HG03469 (cell line): ENCODE measurements around the gene PDE4B.
A peak's percentile ranks its signal among the peaks of the same experiment; 100 is the strongest.

Experiments used
- ATAC-seq: cut with Tn5 transposase; IDR thresholded peaks from one replicate; pipeline ENCODE4 v1.9.1; 2021; ENCODE audit warnings: mild to moderate bottlenecking, moderate library complexity, moderate number of reproducible peaks; ENCODE audit not compliant: unreplicated experiment

PDE4B gene

DNA sequence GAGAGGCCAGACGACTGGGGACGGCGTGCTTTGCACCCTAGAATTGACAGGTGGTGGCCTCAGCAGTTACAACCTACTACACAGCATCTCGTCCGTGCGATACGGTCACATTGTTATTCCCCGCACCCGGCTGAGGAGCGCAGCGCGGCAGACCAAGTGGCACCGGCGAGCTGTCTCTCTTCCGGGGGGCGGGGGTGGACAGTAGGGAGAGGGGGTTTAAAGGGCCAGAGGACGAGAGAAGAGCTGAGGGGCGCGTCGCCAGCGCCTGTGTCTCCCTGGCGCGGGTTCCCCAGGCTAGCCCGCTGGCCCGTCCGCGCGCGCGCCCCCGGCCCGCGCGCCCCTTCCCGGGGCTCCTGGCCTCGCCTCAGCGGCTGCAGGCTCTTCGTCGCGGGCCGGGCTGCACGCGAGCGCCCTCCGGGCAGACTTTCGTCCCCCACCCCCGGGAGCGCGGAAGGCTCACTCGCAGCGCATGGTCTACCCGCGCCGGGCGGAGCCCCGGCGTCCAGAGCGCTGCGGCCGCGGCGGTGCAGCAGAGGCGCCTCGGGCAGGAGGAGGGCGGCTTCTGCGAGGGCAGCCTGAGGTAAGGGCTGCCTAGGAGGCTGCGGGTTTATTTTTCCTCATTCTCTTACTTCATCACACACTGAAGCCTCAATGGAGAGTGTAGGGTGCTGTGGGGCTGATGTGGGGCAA lies at the start of gene PDE4B:
Gene PDE4B (plus strand): TSS at position 227 of the 690 bp plus-strand sequence.
- ATAC-seq = no peak

DNA sequence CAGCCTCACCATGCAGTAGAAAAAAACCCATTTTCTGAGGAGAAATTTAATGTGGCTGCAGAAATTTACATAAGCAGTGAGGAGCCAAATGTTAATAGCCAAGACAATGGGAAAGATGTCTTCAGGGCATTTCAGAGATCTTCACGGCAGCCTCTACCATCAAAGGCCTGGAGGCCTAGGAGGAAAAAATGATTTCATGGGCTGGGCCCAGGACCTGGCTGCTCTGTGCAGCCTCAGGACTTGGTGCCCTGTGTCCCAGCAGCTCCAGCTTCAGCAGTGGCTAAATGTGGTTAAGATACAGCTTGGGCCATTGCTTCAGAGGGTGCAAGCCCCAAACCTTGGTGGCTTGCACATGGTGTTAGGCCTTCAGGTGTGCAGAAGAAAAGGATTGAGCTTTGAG lies 48.0 kb upstream of the PDE4B start:
- ATAC-seq = no peak

DNA sequence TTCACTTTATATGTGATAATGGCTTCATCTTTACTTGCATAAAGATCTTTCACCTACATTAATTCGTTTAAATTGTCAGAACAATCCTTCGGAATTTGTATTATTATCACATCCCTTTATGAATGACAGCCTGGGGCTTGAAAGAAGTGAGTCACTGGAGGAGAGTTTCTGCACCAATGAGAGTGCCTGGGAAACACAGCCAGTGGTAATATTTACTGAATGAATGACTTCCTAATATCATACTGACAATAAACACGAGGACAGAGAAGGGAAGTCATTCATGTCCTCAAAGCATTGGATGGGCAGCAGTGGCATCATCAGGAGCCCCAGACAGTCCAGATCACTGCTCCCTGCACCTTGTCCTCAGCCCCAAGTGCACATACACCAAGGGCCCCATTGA lies 40.7 kb upstream of the PDE4B start:
- no peak for ATAC-seq

DNA sequence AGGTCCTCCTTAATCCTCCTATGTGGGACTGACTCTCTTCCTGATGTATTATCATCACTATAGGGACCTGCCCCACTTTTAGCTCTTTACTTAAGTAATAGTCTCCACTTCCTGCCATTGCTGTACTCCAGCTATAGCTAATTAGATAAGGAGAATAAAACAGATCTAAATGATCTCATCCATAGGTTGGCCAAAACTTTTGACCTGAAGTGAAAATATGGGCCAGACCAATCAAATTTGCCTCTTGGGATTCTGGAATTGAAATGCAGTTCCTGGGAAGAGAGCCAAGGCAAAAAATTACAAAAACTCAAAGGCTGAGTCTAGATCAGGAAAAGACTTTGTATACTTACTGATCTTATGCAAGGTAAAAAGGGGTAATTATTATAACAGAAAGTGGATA lies 36.1 kb upstream of the PDE4B start:
- no peak for ATAC-seq

DNA sequence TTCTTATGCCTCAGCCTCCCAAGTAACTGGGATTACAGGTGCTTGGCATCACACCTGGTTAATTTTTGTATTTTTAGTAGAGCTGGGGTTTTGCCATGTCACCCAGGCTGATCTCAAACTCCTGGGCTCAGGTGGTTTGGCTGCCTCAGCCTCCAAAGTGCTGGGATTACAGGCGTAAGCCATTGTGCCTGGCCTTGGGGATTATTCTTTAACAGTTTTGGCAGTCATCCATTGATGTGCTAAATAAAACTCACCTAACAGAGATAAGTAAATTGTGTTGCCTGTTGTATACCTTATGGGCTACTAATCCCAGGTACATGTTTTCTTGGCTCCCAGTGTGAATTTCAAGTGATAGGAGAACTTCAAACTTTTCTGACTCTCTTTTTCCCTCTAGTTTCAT lies 35.2 kb upstream of the PDE4B start:
- ATAC-seq = no peak

DNA sequence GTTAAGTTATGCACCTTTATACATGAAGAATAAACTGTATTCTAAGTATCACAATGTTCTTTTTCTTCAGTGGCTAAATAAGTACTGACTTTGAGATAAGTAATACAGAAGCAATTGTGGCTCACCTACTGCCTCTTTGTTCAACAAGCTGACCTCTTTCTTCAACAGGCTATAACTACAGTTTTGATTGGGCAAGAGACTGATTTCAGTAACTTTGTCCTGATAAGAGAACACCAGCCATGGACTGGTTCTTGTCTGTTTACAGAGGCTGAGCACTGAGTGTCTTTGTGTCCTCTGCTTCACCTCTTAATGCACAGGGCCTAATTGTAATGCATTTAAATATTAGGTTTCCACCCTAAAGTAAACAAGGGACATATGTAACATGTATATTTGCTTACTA lies 34.6 kb upstream of the PDE4B start:
- ATAC-seq = no peak

DNA sequence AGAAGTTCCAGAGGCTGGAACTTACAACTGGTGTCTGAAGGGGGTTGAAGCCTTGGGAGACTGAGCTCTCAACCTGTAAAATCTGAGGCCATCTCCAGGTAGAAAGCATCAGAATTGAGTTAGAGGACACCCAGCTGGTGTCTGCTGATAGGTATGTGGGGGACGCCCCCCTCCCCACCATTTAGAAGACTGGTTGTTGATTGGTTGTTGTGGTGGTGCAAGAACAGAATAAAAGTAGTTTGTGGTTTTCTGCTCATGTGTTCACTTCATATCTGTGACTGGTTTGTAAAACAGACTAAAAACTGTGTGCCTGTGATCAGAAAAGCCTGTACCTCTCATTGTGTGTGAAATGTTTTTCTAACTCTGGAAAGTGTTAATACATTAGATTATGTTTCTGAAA lies 33.2 kb upstream of the PDE4B start:
- ATAC-seq = no peak

DNA sequence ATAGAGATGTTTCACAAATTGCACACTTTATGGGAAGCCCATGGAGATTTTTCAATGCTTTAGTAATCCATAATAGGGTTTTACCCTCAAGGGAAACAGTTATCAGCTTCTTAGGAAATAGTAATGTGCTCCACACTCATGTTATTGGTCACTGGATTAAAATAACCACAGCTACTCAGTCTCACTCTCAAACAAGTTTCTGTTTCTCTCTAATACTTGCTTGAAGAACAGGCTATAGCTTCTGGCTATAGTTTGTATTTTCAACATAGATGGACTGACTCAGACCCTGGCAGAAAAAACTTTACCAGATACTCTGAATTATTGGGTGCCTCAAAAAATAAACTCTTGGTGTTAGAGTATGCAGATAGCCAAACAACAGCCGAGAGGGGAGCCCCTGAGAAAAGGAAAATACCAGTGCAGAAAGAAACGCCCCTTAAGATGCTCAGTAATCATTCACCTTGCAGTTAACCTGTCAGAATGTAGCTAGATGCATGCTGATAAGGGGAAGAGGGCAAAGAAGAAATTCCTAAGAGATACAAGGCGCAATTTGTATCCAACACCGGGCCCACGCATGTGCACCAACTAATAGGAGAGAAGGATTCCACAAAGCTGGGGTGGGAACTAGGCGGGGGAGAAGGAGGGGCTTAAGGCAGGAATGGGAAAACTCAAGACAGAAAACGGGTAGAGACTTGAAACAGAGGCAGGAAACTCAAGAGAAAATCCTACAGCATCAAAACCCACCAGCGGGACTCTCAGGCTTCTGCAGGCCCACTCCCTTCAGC lies 30.4 kb upstream of the PDE4B start:
- ATAC-seq = no peak

DNA sequence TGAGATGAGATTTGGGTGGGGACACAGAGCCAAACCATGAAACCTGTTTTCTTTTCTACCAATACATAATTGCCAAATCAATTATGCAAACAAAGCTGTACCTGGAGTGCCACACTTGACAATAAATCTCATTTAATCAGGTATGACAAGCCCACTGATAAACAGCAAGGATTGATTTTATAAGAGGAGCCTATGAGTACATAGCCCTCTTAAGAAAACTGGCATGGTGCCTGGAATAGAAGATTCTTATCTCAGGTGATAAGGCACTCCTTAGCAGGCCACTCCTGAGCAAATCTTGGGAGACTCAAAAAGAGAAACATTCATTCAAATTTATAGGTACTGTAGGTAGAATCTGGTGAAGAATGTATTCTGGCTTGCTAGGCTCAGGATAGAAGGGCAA lies 28.6 kb upstream of the PDE4B start:
- no peak for ATAC-seq

DNA sequence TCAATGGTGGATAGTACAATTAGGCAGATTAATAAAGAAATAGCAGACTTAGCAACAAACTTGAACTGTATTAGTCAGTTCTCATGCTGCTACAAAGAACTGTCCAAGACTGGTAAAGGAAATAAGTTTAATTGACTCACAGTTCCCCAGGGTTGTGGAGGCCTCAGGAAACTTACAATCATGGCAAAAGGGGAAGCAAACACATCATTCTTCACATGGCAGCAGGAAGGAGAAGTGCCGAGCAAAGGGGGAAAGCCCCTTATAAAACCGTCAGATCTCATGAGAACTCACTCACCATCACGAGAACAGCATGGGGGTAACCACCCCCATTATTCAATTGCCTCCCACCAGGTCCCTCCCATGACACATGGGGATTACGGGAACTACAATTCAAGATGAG lies 27.1 kb upstream of the PDE4B start:
- ATAC-seq = no peak

DNA sequence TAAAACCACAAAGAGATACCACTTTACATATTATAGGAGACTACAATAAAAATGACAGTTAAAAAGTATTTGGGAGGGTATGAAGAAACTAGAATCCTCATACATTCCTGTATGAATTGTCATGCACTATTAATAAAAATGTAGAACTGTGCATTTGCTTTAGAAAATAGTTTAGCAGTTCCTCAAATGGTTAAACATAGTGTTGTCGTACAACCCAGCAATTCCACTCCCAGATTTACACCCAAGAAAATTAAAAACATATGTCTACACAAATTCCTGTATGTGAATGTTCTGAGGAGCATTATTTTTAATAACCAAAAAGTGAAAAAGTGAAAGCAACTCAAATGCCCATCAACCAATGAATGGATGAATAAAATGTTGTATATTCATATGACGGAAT lies 23.1 kb upstream of the PDE4B start:
- no peak for ATAC-seq

DNA sequence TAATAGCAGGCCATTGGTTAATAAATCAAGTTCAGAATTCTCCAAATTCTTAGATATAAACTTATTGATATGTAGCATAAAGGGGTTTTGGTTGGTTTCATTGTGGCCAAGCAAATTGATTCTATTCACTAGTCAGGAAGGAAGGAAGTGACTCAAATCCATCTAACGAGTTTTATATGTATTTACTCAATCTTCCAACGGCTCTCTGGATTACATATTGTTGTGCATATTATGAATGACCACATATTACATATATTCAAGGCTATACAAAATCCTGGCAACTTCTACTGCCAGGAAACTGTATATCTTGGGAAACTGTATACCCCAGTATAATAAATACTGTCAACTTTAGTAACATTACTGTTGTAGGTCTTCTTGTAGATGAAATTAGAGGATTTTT lies 20.1 kb upstream of the PDE4B start:
- no peak for ATAC-seq

DNA sequence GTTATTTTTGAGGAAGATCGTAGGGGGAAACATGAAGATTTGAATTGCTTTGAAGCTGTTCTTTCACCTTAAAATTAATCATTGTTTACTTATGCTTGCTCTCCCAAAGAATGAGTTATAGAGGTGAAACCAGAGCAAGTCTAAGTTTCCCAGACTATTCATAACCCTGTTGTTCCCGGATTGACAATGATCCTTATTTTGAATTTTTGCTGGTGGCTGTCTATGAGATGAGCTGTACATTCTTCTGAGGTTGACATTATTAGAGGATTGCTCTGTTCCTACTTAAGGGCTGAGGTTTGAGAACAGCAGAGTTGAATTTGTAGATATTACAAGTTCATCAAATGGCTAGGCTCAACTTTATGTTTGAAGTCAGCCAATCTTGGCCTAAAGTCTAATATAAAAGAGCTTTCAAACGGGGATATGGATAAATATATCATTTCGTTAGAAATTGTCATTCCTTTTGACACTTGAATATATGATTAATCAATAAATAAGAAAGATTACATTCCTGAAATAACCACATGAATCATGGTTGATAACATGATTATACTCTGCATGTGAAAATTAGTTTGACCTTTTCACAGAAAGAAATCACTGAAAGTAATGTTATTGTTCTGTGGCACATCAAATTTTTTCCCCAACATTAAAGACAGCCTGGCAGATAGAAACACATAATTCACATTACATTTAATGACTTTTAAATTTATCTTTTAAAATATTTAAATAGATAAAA lies 19.1 kb upstream of the PDE4B start:
- ATAC-seq = no peak

DNA sequence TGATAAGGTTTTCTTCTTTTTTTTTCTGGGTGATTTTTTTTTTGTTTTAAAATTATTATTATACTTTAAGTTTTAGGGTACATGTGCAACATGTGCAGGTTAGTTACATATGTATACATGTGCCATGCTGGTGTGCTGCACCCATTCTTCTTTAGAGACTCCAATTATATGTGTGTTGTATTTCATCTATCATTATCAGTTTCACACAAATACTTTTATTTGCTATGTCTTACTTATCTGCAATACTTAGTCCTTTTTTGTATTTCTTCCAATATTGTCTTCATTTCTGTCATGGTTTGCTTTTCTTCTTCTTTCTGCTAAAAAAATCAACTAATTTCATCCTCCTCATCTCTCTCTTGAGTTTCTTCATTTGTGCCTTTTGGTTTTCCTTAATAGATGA lies 3.9 kb upstream of the PDE4B start:
- ATAC-seq = no peak

DNA sequence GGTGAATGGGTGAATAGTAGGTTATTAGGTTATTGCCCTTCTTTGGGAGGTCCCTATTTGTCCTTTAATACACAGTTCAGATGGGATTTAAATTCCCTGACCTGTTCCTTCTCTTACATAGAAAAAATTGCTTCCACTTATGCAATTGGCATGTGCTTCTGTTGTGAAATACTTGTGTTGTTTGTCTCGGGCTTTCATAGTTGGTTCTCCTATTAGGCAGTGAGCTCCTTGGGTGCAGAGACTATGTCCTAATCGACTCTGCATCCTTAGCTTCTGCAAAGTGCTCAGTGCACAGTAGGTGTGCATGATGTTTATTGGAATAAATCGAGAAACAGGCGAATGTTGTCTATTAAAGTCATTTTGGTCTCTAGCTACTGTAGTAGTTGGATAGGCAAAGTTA lies 1.3 kb upstream of the PDE4B start:
- no peak for ATAC-seq

DNA sequence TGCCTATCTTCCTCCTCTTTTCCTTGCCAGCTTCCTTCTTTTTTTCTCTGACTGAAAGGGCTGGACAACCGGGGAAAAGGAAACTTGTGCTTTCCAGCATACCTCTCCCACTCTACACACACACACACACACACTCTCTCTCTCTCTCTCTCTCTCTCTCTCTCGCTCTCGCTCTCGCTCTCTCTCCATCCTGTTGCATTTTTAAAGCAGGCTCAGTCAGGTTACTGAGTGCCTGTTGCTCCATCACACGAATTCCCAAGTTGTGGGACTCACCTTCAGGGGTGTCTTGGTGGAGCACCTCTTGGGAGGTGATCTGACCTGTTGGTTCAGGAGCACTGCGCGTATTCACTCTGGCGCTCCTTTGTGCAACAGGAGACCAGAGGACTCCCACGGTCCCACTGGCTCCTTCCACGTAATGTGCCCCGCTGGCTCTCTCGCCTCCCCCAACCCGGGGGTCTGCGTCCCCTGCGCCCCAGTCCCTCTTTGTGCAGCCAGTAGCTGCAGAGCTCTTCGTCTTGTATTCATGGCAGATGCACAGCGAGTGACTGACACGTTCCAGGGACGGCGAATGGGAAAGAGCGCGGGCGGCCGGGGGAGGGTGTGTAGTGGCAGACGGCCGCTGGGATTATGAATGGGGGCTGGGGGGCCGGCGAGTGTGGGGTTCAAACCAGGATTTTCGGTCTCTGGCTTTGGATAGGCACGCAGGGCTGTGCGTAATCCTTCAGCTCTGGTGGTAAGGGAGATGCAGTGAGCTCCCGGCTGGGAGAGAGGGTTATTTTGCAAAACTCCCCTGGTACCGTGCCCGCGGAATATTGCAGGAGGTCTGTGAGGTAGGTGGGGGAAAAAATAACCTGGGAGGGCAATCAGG lies 660 bp upstream of the PDE4B start:
- ATAC-seq = no peak

DNA sequence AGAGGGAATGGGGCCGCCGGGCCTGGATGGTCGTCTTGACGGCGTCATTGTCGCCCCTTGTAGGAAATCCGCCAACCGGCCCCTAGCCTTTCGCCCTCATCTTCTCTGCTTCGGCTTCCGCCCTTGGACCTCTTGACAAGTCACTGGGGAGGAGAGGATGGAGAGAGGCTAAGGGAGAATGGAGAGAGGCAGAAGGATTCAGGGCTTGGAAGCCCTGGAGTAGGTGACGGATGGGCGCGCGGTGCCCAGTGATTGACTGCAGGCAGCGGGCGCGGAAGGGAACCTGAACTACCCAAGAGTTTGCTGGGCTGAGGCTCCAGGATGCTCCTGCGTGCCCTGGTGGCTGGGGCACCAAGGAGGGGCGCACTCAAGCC lies 651 bp downstream of the PDE4B start:
- no peak for ATAC-seq

DNA sequence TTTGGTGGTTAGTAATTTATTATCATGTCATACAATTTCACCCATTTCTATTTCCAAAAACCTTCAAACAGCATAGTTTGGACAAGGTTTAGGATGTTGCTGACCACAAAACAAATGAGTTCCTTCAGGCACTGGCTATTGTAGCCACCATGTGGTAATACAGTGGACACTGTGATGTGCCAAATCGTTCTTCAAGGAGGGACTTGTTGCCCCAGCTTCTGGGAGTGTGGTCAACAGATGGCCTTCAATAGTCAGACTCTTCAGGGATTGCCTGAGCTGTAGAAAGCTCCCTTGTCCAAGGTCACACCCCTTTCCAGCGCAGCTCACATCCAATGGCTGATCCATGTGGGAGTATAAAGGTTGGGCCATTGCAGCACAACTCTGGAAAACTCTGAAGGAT lies 2.6 kb downstream of the PDE4B start:
- no peak for ATAC-seq

DNA sequence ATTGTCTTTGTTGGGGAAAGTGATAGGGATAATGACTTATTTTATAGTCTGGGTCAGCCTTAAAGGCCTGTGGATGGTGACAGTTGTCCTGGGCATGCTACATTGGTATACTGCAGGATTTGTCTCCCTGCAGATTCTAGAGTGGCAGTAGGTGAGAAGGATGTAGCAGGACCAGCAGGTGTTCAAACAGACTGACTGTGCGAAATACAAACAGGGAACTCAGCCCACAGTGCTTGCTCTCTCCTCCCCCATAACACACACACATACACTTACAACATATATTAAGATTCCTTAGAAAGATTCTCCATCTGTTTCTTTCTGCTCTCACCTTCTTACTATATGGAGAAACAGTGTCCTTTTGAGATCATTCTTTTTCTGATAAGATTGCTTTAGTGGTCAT lies 6.9 kb downstream of the PDE4B start:
- ATAC-seq = no peak

DNA sequence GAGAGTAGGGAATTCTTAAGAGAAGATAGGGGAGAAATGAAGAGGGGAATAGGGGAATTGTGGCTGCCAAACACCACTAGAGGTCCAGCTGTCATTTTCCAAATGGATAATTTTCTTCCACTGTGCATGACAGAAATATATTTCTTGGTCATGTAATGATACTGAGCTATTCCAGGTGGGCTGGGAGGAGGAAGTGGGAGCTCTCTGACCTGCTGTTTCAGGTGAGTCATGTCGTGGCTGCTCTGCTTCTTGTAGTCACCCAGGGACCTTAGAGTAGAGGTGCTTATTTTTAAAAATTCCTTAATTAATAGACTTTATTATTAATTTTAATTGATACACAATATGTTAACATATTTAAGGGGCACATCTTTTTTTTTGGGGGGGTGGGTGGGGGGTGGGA lies 11.9 kb downstream of the PDE4B start:
- ATAC-seq = no peak

DNA sequence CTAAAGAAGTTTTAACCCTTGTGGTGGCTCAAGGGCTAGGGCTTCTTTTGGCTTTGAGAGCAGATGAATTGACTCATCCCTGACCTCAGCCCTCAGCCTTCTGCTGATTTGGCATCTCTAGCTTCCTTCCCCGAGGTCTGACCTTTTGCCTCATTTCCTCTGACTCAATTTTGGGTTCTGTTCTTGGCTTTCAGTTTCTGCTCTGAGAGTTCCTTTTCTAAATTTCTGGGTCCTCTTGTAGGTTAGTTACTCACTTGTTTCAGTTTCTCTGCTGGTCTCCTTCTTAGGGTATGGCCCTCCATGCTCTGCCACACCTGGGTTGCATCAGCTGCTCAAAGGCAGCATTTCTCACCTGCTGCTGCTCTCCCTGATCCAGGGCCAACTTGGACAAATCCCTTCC lies 19.4 kb downstream of the PDE4B start:
- peak; percentile 99 for ATAC-seq
